Thyroid gland (tissue), 4 donors: ENCODE measurements around the gene MRPL2.

ENCODE experiments used
- CTCF ChIP-seq, 6 experiments: fragments of 200-600 bp in 3 of 6; fragments of 450-650 bp in 3 of 6; sonication (generic) in 3 of 6; IDR thresholded peaks; one replicate each; pipeline ENCODE4 v1.5.1; 2016 to 2019; ENCODE audit warnings: antibody characterized with exemption in 6 of 6, mild to moderate bottlenecking in 2 of 6, inconsistent platforms in 1 of 6, moderate library complexity in 1 of 6
- POLR2A ChIP-seq, 2 donors: fragments of 450-650 bp; IDR thresholded peaks; one replicate each; pipeline ENCODE4 v1.6.1; 2017; ENCODE audit warnings: antibody characterized with exemption in 2 of 2, mild to moderate bottlenecking in 2 of 2, moderate library complexity in 1 of 2

GRCh38 chr6:43096451-43097097, 37.3 kb upstream of the MRPL2 start:
- TF ChIP-seq POLR2A (IDR thresholded peaks at IDR 0.05) (peak in 1 of 2 donors; percentile 49), CTCF (IDR thresholded peaks at IDR 0.05) (no peak)
